ENCODE results near the gene C5orf63.
"Not testable (repeated sequence)": the region's sequence is repeated elsewhere in the genome, so short reads cannot be mapped to it uniquely, and the experiment has no call there.

Gene C5orf63

DNA sequence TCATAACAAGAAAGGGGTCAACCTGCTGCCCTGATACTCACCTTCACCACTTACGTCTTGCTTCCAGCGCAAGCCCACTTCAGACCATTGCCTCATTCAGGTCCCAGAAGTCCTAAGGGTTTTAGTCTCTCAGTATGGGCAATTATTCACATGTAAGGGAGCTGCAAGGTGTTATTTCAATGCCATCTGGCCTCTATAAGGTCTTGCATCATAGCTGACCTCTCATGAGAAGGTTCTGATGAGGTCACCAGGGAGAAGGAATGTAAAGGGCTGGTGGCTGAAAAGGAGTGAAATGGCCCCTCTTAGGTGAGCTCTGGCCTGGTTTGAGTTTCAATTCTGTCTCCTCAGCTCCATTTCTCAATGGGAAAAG, 41.5 kb downstream of the C5orf63 start:
- no peak for DNase-seq (ENCODE audit: low read depth in 2 of 3, low spot score in 1 of 3)

DNA sequence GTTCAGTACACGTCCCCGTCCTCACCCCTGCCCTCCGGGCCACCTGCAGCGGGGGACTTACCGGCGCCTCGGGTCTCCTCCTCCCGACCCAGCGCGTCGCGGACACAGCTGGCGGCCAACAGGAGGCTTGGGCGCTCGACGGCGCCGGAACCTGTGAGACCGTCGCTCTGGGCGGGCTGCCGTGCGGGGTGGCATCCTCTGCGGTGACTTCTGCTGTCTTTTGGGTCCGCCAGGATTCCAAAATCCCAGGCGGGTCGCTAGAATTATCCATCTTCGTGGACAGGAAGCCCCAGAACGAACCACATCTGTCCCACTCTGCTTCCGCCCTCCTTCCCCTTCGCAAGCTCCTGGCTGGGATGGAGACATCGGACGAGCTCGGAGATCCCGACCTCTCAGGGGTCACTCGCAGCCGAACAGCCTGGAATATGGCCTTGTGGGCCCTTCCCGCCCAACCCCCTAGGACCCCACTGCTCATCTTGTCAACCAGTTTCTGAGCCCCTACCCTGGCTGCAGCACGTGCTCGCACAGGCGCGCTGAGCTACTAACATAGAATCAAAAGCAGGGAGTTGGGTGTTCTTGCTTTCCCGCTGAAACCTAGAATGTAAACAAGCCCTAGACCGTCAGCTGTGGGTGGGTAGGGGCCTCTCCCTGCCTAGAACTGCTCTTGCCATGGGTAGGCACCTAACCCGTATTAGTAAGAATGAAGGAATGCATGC, 42.0 kb downstream of the C5orf63 start:
- peak in 1 of 3 donors; percentile 12 for DNase-seq (ENCODE audit: low read depth in 2 of 3, low spot score in 1 of 3)

DNA sequence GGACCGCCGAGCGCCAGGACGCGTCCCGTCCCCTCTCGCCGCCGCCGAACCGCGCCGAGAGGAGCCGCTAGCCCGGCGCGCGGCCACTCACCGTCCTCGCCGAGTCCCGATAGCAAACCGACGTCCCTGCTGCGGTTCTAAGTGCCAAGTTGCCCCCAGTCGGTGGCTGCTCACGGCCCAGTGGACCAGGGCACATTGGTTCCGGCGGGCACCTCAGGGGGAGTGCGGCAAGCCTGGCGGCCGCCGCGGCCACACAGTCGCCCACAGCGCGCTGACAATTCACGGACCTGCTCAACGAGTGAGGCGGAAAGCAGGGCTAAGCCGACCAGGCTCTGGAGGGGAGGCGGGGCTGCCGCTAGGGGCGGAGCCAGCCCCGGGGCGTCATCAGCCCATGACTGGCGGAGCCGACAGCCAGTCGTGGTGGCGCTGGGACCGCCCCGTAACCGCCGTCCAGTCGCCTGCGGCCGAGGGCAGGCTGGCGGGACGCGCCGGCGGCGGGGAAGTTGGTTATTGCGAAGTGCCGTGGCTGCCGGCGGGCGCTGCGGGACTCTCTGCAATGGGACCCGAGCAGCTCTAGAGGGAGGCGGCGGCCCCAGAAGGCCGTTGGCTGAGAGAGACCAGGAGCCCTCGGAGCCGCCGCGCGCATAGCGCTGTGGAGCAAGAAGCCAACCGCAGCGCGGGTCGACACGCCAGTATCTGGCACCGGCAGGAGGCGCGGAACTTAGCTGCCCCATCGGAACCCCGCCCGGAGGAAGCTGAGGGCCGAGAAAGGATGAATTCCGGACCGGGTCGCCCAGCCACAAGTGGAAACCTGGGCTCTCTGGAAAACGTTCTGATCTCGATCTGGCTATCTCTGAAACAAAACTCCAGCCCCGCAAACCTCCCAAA, 42.8 kb downstream of the C5orf63 start, which contains the start of gene MARCHF3:
Gene MARCHF3, minus strand, starts transcription at position 300 of the 888 bp plus-strand sequence. CDS start 112,387 bp downstream, outside the sequence.
- DNase-seq (ENCODE audit: low read depth in 2 of 3, low spot score in 1 of 3), result peak; percentile 86 to 93 (median 90)

DNA sequence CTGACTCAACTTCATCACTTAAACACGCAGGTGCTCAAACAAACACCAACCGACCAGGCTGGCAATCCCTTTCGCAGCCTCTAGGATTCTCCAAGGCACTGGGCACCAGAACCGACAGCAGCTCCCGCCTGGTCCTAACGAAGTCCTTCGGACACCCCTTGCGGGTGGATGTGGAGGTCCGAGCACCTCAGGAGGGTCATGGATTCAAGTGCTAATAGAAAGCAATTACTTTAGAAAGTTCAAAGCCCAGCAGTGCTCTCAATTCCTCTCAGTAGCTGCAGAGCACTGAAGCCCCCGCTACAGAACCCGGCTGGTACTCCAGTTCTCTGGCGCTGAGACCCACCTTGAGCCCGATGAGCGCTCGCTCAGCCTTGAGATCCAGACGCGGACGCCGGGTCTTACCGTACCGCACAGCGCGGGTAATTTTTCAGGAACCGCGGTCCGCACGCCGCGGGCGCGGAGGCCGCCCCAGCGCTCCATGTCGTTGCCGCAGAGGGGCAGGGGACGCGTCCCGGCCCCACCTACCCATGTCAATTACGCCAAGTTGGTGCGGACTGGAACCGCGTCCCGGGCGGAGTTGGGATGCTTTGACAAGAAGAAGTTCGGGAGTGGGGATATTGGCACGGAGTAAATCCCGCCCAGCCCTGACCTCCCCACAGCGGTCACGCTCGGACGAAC, 43.6 kb downstream of the C5orf63 start:
- peak; percentile 31 to 38 (median 37) for DNase-seq (ENCODE audit: low read depth in 2 of 3, low spot score in 1 of 3)

DNA sequence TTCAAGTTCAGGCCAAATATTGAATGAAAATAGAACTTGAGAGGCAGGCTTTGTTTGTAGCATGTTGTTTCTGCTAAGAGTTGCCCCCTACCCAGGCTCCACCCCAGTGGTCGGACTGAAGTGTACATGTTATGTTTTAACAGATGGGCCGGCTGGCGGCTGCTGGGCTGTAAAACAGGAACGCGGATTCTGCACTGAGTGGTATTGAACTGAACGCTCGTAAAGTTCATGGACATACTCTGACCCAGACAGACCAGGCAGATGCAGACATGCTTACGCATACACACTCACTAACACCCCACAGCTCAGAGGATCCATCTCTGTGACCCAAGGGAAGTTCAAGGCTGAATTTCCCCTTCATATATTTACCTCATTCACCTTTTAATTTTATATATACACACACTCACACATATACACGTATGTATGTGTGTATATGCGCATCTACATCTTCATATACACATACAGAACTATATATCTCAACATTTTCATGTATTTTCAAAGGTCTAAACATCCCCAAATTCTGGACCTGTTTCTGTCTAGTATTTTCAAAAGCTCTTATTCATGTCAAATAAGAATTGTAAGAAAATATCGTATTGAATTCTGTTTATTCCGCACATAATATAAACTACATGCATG, 44.4 kb downstream of the C5orf63 start:
- DNase-seq (ENCODE audit: low read depth in 2 of 3, low spot score in 1 of 3), result no peak

DNA sequence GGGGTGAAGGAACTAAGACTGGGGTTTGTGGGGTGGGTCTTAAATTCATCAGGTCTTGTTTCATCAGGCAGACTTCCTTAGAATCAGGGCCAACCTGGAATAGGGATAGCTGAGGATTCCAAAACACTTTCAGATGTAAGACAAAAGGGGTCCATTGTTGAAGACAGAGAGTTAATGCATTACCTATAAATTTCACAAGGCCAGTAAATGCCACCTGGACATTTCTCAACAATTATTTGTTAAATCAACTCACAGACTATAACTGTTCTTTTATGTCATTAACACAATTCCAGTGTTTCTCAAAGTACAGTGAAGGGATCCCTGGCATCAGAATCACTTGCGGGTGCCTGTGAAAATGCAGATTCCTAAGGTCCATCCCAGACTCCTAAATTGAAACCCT, 45.8 kb downstream of the C5orf63 start:
- DNase-seq (ENCODE audit: low read depth in 2 of 3, low spot score in 1 of 3), result no peak

DNA sequence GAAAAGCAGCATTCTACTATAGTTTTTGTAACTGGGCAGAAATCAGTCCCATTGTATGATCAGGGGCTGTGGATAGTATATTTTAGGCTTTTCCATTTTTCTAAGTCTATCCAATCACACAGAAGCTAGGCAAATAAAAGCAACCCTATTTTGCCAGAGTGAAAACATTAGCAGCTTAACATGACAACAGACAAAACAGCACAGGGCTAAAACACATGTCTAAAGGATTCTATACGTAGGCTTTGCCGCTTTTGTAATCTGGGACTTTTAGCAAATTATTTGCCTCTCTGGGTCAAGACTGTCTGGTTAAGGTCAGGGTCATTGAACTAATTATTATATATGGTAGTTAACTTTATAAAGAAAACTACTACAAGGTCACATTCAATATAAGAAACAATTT, 47.1 kb downstream of the C5orf63 start:
- no peak for DNase-seq (ENCODE audit: low read depth in 2 of 3, low spot score in 1 of 3)

DNA sequence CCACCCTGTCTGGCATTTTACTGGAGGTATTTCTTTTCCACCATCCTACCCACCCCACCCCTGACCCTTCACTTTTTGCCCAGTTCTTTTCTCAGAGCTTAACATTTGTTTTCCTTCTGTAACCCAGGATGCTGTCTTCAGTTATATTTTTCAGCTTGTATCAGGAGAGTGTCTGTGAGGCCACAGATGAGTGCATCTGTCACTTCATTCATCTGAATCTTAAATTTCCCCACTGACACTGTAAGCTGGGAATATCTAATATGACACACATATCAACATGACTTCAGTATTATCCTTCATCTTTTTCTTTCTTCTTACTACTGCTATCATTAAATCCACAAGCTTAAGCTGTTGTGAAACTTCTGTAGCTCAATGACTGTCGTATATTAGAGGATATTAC, 47.8 kb downstream of the C5orf63 start:
- no peak for DNase-seq (ENCODE audit: low read depth in 2 of 3, low spot score in 1 of 3)

DNA sequence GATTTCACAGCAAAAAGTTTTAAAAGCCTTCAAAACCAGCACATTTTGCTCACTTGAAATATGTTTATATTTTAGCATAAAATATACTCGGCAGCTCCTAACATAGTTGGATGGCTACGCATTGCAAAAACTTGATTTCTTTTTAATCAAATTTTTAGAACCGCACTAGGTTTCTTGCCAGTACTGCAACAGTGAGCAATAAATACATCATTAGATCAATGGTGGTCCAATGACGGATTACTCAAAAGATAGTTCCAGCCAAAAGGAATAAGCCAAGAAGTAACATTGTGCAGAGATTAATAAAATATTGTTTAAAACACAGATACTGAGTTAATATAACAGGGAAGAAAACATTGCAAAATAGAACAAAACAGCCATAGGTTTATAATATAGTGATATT, 48.5 kb downstream of the C5orf63 start:
- DNase-seq (ENCODE audit: low read depth in 2 of 3, low spot score in 1 of 3), result no peak

DNA sequence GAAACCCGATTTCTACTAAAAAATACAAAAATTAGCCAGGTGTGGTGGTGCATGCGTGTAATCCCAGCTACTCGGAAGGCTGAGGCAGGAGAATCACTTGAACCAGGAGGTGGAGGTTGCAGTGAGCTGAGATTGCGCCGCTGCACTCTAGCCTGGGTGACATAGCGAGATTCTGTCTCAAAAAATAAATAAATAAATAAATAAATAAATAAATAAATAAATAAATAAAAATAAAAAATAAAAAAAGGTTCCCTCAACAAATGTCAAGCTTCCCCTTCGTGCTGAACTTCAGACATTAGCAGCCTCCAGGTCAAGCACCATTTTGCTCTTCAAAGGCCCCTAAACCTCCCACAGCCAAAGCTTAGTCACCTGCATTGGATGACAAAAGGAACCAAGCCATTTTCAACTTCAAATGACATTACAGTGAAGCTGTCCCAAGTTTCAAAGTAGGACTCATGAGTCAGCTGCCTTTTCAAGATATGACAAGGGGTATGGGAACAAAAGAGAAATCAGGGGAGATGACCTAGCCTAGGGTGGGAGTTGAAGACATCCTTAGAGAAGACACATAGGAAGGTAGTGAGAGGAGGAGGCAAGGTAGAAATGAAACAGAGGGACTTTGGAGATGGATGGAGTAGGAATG, 49.6 kb downstream of the C5orf63 start:
- DNase-seq (ENCODE audit: low read depth in 2 of 3, low spot score in 1 of 3), result not testable (repeated sequence)

DNA sequence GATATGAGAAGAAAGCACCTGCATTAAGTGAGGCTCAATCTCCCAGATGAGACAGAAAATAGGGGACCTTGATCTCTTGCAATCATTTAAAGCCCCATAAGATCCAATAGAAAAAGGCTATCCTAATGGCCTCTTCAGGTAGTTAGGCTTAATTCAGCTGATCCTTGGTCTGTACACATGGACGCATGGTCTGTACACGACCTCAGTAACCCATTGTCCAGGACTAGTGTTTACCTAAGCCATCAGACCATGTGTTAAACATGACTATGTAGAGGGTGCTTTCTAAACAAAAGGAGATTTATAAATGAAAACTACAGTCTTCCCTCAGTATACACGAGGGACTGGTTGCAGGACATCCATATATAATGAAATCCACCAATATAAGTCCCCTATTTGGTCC, 50.5 kb downstream of the C5orf63 start:
- no peak for DNase-seq (ENCODE audit: low read depth in 2 of 3, low spot score in 1 of 3)

DNA sequence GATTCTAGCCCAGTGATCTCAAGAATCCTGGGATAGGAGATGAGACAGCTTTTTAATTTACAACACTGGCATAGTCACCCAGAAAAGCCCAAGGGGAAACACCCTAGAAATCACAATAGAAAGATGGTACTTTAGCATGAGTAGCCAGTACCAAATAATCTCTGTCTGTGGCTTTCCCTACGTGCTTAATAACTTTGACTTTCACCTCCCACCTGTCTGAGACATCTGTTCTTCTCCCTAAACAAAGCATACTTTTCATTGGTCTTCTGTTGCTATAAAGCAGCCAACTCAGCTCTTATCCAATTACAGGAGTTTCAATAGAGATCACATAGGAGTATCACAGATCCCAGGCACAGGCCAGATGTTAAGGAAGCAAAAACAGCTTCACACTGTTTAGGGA, 53.4 kb downstream of the C5orf63 start:
- no peak for DNase-seq (ENCODE audit: low read depth in 2 of 3, low spot score in 1 of 3)

DNA sequence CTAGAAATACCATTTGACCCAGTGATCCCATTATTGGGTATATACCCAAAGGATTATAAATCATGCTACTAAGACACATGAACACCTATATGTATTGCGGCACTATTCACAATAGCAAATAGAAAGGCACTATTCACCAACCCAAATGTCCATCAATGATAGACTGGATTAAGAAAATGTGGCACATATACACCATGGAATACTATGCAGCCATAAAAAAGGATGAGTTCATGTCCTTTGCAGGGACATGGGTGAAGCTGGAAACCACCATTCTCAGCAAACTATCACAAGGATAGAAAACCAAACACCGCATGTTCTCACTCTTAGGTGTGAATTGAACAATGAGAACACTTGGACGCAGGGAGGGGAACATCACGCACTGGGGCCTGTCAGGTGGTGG, 56.6 kb downstream of the C5orf63 start:
- DNase-seq (ENCODE audit: low read depth in 2 of 3, low spot score in 1 of 3), result not testable (repeated sequence)

DNA sequence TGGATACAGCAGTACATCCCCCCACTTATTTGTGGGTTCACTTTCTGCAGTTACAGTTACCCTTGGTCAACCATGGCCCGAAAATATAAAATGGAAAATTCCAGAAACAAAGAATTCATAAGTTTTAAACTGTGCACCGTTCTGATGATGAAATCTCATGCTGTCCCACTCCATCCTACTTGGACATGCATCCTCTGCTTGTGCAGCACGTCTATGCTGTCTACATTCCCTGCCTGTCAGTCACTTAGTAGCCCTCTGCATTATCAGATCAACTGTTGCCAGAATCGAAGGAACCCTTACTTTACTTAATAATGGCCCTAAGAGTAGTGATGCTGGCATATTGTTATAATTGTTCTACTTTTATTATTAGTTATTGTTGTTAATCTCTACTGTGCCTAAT, 57.6 kb downstream of the C5orf63 start:
- DNase-seq (ENCODE audit: low read depth in 2 of 3, low spot score in 1 of 3), result no peak

DNA sequence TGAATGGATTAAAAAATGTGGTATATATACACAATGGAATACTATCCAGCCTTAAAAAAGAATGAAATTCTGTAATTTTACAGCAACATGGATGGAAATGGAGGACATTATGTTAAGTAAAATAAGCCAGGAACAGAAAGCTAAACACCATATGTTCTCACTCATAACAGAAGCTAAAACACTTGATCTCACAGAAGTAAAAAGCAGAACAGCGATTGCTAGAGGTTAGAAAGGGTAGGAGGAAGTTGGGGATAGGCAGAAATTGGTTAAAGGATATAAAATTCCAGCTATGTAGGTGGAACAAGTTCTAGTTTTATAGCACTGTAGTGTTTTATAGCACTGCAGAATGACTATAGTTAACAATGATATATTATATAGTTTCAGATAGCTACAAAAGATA, 58.7 kb downstream of the C5orf63 start:
- DNase-seq (ENCODE audit: low read depth in 2 of 3, low spot score in 1 of 3), result no peak

DNA sequence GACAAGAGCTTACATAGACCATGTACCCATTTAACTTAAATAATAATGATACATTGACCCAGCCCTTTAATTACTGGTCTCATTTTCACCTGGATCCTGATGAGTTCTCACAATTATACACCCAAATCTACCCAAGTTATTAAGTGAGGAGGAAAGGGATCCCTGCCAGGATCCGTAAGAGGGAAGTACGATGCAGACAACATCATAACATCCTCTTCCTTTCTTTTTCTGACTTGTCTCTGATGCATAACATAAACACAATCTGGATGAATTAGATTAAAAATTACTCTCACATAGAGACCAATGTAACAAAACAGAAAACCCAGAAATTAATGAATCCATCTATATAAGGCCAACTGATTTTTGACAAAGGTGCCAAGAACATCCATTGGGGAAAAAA, 59.9 kb downstream of the C5orf63 start:
- no peak for DNase-seq (ENCODE audit: low read depth in 2 of 3, low spot score in 1 of 3)

DNA sequence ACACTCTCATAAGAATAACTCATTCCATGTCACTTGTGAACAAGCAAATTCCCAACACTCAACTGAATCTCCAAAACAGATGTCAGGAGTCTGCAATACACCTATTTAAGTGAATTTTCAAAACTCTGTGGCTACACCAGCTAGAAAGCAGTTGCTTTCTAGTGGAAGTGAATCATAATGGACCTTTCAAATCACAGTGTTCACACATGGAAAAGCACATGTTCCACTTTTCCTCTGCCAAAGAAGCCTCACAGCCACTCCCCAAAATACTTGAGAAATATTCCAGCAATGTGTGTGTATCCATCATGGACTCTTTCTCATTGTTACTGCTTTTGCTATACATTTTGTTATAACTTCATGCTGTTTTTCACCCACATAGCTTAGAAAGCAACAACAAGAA, 60.4 kb downstream of the C5orf63 start:
- DNase-seq (ENCODE audit: low read depth in 2 of 3, low spot score in 1 of 3), result no peak

DNA sequence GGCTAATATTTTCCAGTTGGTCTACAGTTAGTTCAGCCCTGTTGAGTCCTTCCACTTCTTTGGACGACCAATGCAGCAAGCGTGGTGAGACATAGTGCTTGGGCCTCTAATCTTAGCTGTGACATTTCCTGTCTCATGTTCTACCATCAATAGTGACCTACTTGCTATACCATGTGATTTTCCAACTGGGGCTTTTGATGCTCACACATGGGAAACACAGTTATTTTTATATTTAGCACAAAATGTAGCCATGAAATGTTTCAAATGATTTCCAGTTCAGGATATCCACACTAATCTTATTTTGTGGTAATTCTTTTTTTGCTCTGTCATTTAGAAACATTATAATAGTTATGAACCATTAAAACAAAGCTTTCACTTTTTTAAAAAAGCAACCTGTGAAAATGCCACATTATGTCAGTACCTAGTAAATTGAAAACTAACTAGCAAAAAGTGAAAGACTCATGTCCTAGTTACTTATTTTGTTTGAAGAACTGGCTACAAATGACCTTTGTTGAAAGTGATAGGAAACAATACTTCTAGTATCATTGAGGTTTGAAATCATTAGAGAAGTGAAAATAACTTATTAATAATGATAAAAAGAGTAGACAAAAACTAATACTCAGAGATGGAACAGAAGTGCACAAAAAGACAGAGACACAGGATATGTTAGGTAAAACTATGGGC, 61.2 kb downstream of the C5orf63 start:
- DNase-seq (ENCODE audit: low read depth in 2 of 3, low spot score in 1 of 3), result no peak

DNA sequence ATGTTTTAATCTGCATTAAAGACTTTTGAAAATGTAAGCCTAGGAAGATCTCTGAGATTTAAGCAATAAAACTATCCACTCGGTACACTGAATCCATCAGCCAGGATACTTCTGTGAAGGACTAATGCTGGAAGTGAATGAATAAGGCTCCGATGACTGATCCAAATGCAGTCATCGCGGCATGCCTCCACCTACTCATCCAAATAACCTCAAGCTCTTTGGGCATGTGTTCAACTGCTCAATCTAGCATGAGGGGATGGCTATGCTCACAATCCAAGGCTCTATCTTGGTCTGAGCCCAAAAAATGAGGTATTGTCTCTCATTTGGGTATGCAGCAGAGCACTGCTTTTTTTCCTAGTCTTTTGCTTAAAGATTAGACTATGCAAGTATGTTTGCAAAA, 62.1 kb downstream of the C5orf63 start:
- DNase-seq (ENCODE audit: low read depth in 2 of 3, low spot score in 1 of 3), result no peak

DNA sequence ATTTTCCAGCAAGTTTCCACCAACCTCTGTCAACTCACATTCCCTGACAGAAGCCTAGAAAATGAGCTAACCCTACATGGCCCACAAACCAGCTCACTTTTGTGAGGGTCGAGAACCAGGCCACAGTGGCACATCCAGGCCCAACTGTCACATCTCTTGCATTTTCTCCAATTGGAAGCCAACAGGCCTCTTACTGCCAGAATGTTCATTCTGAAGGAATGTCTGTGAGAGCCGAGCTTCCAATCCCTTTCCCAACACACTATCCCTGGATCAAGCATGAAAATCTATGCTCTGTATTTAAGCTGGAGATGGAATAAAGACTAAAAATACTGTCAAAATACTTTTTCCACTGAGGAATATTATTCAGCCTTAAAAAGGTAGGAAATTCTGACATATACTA, 62.9 kb downstream of the C5orf63 start:
- no peak for DNase-seq (ENCODE audit: low read depth in 2 of 3, low spot score in 1 of 3)
